A549 (cell line): ENCODE measurements around the gene IL17RA. TPM values are rescaled to one million over a fixed set of nuclear protein-coding genes. Genes with fewer than 3 reads are reported as not detected.

ENCODE experiments used
- ATAC-seq, 2 experiments: fragments of 200-7000 bp in 1 of 2; fragments of >200 bp in 1 of 2; cut with Nextera tagmentation in 1 of 2; cut with Tn5 transposase in 1 of 2; 3 replicates each; pipeline versions ENCODE4 v1.8.0 to v1.9.1; 2018 to 2020; ENCODE audit warnings: mild to moderate bottlenecking in 1 of 2, moderate library complexity in 1 of 2
- CTCF ChIA-PET: fragments of 300-600 bp; sonication (Branson Sonifier 250); formaldehyde crosslinking; extraction: SDS; loops from one replicate; lab custom pipeline; 2021; ENCODE audit warnings: antibody characterized with exemption, inconsistent platforms; lab: Yijun Ruan, JAX
- POLR2A ChIA-PET: fragments of 350-600 bp; formaldehyde crosslinking; extraction: SDS; loops from one replicate; lab custom pipeline; 2021; ENCODE audit warnings: antibody characterized with exemption, inconsistent platforms; lab: Yijun Ruan, JAX
- DNase-seq, 2 experiments: peaks; one replicate each; pipeline versions ENCODE4 v3.0.0 to v3.0.0-alpha.2; 2011 to 2016; ENCODE audit warnings: low read depth in 1 of 2, low spot score in 1 of 2
- FAIRE-seq: peaks from 2 replicates; lab custom pipeline; 2011; peaks lifted over from hg19 to GRCh38; lab: Jason Lieb, UNC
- H3K27ac ChIP-seq, 2 experiments: fragments of >200 bp; sonication (Bioruptor Twin); formaldehyde crosslinking; 3 replicates each; pipeline ENCODE4 v1.5.1; 2016 to 2017
- H3K4me1 ChIP-seq: fragments of >200 bp; sonication (Bioruptor Twin); formaldehyde crosslinking; 3 replicates; pipeline ENCODE4 v1.6.1; 2016
- H3K4me2 ChIP-seq: fragments of >200 bp; sonication (Bioruptor Twin); formaldehyde crosslinking; 3 replicates; pipeline ENCODE4 v1.6.1; 2016
- H3K4me3 ChIP-seq: fragments of >200 bp; sonication (Bioruptor Twin); formaldehyde crosslinking; 3 replicates; pipeline ENCODE4 v1.5.1; 2016
- H3K9me3 ChIP-seq: fragments of >200 bp; sonication (Bioruptor Twin); formaldehyde crosslinking; 3 replicates; pipeline ENCODE4 v1.6.1; 2016
- EHF ChIP-seq: fragments of 250-450 bp; sonication (Bioruptor Pico); IDR thresholded peaks from 2 replicates; pipeline ENCODE4 v1.5.0; 2020; ENCODE audit warnings: mild to moderate bottlenecking
- FOSB ChIP-seq: fragments of 250-450 bp; sonication (Bioruptor Pico); IDR thresholded peaks from 2 replicates; pipeline ENCODE4 v1.5.0; 2020; ENCODE audit warnings: mild to moderate bottlenecking, moderate library complexity
- FOSL2 ChIP-seq, 2 experiments: fragments of 450-650 bp in 1 of 2; fragments of >200 bp in 1 of 2; sonication (Bioruptor Twin) in 1 of 2; formaldehyde crosslinking; IDR thresholded peaks; 2 replicates each; pipeline versions ENCODE4 v1.5.0 to v1.6.1; 2016 to 2020; ENCODE audit warnings: mild to moderate bottlenecking in 1 of 2, moderate library complexity in 1 of 2
- GATA3 ChIP-seq: IDR thresholded peaks from 2 replicates; pipeline ENCODE4 v1.6.1; 2012; ENCODE audit warnings: borderline replicate concordance
- HOXA7 ChIP-seq: fragments of 250-450 bp; sonication (Bioruptor Pico); IDR thresholded peaks from 2 replicates; pipeline ENCODE4 v1.5.0; 2020; ENCODE audit warnings: mild to moderate bottlenecking, moderate library complexity
- HOXB5 ChIP-seq: fragments of 250-450 bp; sonication (Bioruptor Pico); IDR thresholded peaks from 2 replicates; pipeline ENCODE4 v1.5.0; 2020; ENCODE audit warnings: mild to moderate bottlenecking, moderate library complexity
- JUN ChIP-seq, 2 experiments: fragments of >200 bp; sonication (Bioruptor Twin); formaldehyde crosslinking; IDR thresholded peaks; 2 replicates in 1 of 2; 3 replicates in 1 of 2; pipeline ENCODE4 v1.6.1; 2016 to 2017
- NFE2L2 ChIP-seq: fragments of 150-350 bp; conservative IDR thresholded peaks from 2 replicates; pipeline ENCODE4 v1.6.1; 2014; ENCODE audit warnings: low read length
- NPAS2 ChIP-seq: fragments of 250-450 bp; sonication (Bioruptor Pico); IDR thresholded peaks from 2 replicates; pipeline ENCODE4 v1.8.0; 2022; ENCODE audit warnings: mild to moderate bottlenecking, moderate library complexity, borderline replicate concordance
- NR3C1 ChIP-seq: fragments of >200 bp; sonication (Bioruptor Twin); formaldehyde crosslinking; IDR thresholded peaks from 3 replicates; pipeline ENCODE4 v1.6.1; 2017
- RCOR1 ChIP-seq: fragments of 150-350 bp; IDR thresholded peaks from 2 replicates; pipeline ENCODE4 v1.6.1; 2014; ENCODE audit warnings: antibody characterized with exemption, low read length, low read depth
- RNF2 ChIP-seq: fragments of 200-600 bp; sonication (generic); IDR thresholded peaks from 2 replicates; pipeline ENCODE4 v1.6.1; 2016; ENCODE audit warnings: low read depth, mild to moderate bottlenecking, antibody characterized with exemption, moderate library complexity, borderline replicate concordance
- ZFP36 ChIP-seq: fragments of 450-650 bp; IDR thresholded peaks from 2 replicates; pipeline ENCODE4 v1.6.1; 2014; ENCODE audit warnings: borderline replicate concordance; ENCODE audit not compliant: partially characterized antibody
- ZNF302 ChIP-seq: fragments of 250-450 bp; sonication (Bioruptor Pico); IDR thresholded peaks from 2 replicates; pipeline ENCODE4 v1.9.0; 2021; ENCODE audit warnings: inconsistent platforms, mild to moderate bottlenecking, moderate library complexity
- WGBS: methylation state at CpG from one replicate; pipeline ENCODE4 v1.1.6; 2017; ENCODE audit errors: missing lambda C conversion rate; 5-methylcytosine and 5-hydroxymethylcytosine counted together
- polyA plus RNA-seq, 4 experiments: library from polyadenylated mRNA; depleted of rRNA in 3 of 4; stranded (reverse); fragments of >200 nt; fragmentation: RNase III in 1 of 4; extraction: RNeasy Plus Mini Kit Qiagen cat#74134 plus additional on column Dnase treatment in 1 of 4; gene quantifications; 2 replicates in 3 of 4; 3 replicates in 1 of 4; pipeline ENCODE4 v1.2.3, GENCODE V29; 2011 to 2017
- TF ChIP-seq, protein P1 (sequence below): fragments of >200 bp; sonication (Bioruptor Twin); formaldehyde crosslinking; IDR thresholded peaks from 3 replicates; pipeline ENCODE4 v1.5.1; 2016
- TF ChIP-seq, protein P2 (sequence below): fragments of >200 bp; sonication (Bioruptor Twin); formaldehyde crosslinking; IDR thresholded peaks from 2 replicates; pipeline ENCODE4 v1.6.1; 2016
- TF ChIP-seq, protein P3 (sequence below): fragments of 150-350 bp; IDR thresholded peaks from 2 replicates; pipeline ENCODE4 v1.6.1; 2014; ENCODE audit warnings: low read depth, mild to moderate bottlenecking, low read length
- TF ChIP-seq, protein P4 (sequence below): fragments of 250-450 bp; sonication (Bioruptor Pico); IDR thresholded peaks from 2 replicates; pipeline ENCODE4 v1.5.0; 2021; ENCODE audit warnings: mild to moderate bottlenecking, moderate library complexity, borderline replicate concordance
- TF ChIP-seq, protein P5 (sequence below): IDR thresholded peaks from 2 replicates; pipeline ENCODE4 v1.6.1; 2012
- TF ChIP-seq, protein P6 (sequence below): IDR thresholded peaks from 2 replicates; pipeline ENCODE4 v1.6.1; 2012
- TF ChIP-seq, protein P7 (sequence below): IDR thresholded peaks from 2 replicates; pipeline ENCODE4 v1.6.1; 2012; ENCODE audit warnings: low read depth, borderline replicate concordance

Gene IL17RA
- polyA plus RNA-seq, 2 of the 4 experiments (the other 2 are of a cell fraction): 4.3 to 6.4 TPM

DNA sequence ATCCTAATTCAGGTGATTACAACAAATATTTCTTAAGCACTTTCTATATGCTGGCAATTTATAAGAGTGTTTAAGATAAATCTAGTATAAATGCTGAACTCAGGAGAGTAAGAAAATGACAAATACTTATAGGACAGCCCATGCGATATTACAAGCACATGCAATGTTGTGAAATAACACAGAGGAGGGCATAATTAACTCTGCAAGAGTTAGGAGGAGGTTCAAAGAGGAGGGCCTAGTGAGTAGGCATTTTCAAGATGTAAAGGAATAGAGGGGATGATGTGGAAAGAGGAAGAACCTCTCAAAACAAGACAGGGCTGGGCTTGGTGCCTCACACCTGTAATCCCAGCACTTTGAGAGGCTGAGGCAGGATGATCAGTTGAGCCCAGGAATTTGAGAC lies 37.1 kb upstream of the IL17RA start:
- no peak overlapping the region for H3K4me2 ChIP-seq
- DNase-seq (no peak), FAIRE-seq (no peak), ATAC-seq (no peak)
- TF ChIP-seq, protein P1, sequence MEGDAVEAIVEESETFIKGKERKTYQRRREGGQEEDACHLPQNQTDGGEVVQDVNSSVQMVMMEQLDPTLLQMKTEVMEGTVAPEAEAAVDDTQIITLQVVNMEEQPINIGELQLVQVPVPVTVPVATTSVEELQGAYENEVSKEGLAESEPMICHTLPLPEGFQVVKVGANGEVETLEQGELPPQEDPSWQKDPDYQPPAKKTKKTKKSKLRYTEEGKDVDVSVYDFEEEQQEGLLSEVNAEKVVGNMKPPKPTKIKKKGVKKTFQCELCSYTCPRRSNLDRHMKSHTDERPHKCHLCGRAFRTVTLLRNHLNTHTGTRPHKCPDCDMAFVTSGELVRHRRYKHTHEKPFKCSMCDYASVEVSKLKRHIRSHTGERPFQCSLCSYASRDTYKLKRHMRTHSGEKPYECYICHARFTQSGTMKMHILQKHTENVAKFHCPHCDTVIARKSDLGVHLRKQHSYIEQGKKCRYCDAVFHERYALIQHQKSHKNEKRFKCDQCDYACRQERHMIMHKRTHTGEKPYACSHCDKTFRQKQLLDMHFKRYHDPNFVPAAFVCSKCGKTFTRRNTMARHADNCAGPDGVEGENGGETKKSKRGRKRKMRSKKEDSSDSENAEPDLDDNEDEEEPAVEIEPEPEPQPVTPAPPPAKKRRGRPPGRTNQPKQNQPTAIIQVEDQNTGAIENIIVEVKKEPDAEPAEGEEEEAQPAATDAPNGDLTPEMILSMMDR: no peak
- no peaks in the 10 kb centered on the region for H3K4me1 ChIP-seq
- no peak overlapping the region for H3K27ac ChIP-seq
- 94% methylated on average over 1 of the region's 1 CpG for WGBS
- no peak overlapping the region for H3K4me3 ChIP-seq
- H3K9me3 ChIP-seq: no peaks in the 10 kb centered on the region
- ChIA-PET CTCF (interaction anchor here (3.2 kb wide), 1 partner anchor 10 kb away, joined by 10 read pairs; no protein-coding TSS in a partner anchor), POLR2A (no interaction called here)

DNA sequence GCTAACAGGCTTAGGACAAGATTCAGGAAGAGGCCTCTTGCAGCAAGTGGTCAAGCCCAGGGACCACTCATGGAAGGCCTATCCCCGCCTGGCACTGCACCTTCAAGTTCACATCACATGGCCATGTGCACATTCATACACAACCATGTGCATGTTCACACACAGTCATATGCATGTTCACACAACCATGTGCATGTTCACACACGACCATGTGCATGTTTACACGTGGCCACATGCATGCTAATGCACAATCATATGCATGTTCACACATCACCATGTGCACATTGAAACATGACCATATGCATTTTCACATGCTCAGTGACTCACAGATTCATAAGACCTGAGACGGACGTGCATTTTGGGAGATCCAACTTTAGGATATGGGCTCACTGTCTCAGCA lies 28.7 kb upstream of the IL17RA start:
- no peak for FAIRE-seq
- Histone ChIP-seq H3K4me3 (no peak overlapping the region), H3K9me3 (no peaks in the 10 kb centered on the region), H3K27ac (no peak overlapping the region), H3K4me2 (no peak overlapping the region), H3K4me1 (no peaks in the 10 kb centered on the region)
- ChIA-PET POLR2A (no interaction called here), CTCF (interaction anchor here (2.8 to 3.2 kb wide), 2 partner anchors 124 to 139 kb away, joined by 20 to 36 read pairs; no protein-coding TSS in a partner anchor)
- TF ChIP-seq, protein P2, sequence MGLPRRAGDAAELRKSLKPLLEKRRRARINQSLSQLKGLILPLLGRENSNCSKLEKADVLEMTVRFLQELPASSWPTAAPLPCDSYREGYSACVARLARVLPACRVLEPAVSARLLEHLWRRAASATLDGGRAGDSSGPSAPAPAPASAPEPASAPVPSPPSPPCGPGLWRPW: no peak
- TF ChIP-seq EHF: no peak
- no peak for TF ChIP-seq RCOR1
- no peak for TF ChIP-seq ZNF302 (CRISPR knock-in tag)
- no peak for TF ChIP-seq HOXB5 (CRISPR knock-in tag)
- TF ChIP-seq, protein P3, sequence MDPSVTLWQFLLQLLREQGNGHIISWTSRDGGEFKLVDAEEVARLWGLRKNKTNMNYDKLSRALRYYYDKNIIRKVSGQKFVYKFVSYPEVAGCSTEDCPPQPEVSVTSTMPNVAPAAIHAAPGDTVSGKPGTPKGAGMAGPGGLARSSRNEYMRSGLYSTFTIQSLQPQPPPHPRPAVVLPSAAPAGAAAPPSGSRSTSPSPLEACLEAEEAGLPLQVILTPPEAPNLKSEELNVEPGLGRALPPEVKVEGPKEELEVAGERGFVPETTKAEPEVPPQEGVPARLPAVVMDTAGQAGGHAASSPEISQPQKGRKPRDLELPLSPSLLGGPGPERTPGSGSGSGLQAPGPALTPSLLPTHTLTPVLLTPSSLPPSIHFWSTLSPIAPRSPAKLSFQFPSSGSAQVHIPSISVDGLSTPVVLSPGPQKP: no peak
- no peak for TF ChIP-seq ZFP36
- TF ChIP-seq, protein P4, sequence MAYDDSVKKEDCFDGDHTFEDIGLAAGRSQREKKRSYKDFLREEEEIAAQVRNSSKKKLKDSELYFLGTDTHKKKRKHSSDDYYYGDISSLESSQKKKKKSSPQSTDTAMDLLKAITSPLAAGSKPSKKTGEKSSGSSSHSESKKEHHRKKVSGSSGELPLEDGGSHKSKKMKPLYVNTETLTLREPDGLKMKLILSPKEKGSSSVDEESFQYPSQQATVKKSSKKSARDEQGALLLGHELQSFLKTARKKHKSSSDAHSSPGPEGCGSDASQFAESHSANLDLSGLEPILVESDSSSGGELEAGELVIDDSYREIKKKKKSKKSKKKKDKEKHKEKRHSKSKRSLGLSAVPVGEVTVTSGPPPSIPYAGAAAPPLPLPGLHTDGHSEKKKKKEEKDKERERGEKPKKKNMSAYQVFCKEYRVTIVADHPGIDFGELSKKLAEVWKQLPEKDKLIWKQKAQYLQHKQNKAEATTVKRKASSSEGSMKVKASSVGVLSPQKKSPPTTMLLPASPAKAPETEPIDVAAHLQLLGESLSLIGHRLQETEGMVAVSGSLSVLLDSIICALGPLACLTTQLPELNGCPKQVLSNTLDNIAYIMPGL: no peak
- TF ChIP-seq JUN (IDR thresholded peaks at IDR 0.05): no peak
- TF ChIP-seq, protein P5, sequence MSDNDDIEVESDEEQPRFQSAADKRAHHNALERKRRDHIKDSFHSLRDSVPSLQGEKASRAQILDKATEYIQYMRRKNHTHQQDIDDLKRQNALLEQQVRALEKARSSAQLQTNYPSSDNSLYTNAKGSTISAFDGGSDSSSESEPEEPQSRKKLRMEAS: no peak
- no peak for TF ChIP-seq HOXA7
- no peak for TF ChIP-seq FOSB (CRISPR knock-in tag)
- TF ChIP-seq FOSL2 (IDR thresholded peaks at IDR 0.05): no peak
- no peak for TF ChIP-seq FOSL2 (CRISPR knock-in tag; IDR thresholded peaks at IDR 0.05)
- TF ChIP-seq, protein P6, sequence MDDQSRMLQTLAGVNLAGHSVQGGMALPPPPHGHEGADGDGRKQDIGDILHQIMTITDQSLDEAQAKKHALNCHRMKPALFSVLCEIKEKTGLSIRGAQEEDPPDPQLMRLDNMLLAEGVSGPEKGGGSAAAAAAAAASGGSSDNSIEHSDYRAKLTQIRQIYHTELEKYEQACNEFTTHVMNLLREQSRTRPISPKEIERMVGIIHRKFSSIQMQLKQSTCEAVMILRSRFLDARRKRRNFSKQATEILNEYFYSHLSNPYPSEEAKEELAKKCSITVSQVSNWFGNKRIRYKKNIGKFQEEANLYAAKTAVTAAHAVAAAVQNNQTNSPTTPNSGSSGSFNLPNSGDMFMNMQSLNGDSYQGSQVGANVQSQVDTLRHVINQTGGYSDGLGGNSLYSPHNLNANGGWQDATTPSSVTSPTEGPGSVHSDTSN: no peak
- TF ChIP-seq RNF2: no peak
- TF ChIP-seq, protein P7, sequence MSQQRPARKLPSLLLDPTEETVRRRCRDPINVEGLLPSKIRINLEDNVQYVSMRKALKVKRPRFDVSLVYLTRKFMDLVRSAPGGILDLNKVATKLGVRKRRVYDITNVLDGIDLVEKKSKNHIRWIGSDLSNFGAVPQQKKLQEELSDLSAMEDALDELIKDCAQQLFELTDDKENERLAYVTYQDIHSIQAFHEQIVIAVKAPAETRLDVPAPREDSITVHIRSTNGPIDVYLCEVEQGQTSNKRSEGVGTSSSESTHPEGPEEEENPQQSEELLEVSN: no peak
- no peak for TF ChIP-seq NR3C1
- no peak for TF ChIP-seq GATA3
- no peak for TF ChIP-seq NFE2L2
- no peak for TF ChIP-seq NPAS2 (CRISPR knock-in tag)
- ATAC-seq: no peak
- 73% methylated on average over 4 of the region's 5 CpGs for WGBS
- DNase-seq: no peak
